Aorta (tissue), 5 donors: ENCODE results near the gene NBEA. TPM values are rescaled to one million over a fixed set of nuclear protein-coding genes. Genes with fewer than 3 reads are reported as not detected.

Experiments
- ATAC-seq: fragments of 200-7000 bp; cut with Tn5 transposase; one replicate; pipeline ENCODE4 v1.9.1; 2022; ENCODE audit warnings: moderate library complexity; ENCODE audit not compliant: low FRiP score
- DNase-seq, 2 donors: peaks; one replicate each; pipeline ENCODE4 v3.0.0-alpha.2; 2020
- H3K27ac ChIP-seq, 2 donors: one replicate each; pipeline ENCODE4 v1.5.1; 2013; ENCODE audit warnings: low read length in 2 of 2, mild to moderate bottlenecking in 2 of 2, moderate library complexity in 2 of 2, control low read depth in 1 of 2, inconsistent platforms in 1 of 2, low read depth in 1 of 2
- H3K27me3 ChIP-seq, 2 donors: one replicate each; pipeline ENCODE4 v1.6.1; 2013; ENCODE audit warnings: control low read depth in 1 of 2, low read length in 1 of 2, mild to moderate bottlenecking in 1 of 2, moderate library complexity in 1 of 2; ENCODE audit not compliant: insufficient read depth in 2 of 2, control insufficient read depth in 1 of 2
- H3K36me3 ChIP-seq, 2 donors: one replicate each; pipeline ENCODE4 v1.6.1; 2013; ENCODE audit warnings: control low read depth in 1 of 2, low read length in 1 of 2, mild to moderate bottlenecking in 1 of 2; ENCODE audit not compliant: insufficient read depth in 2 of 2, control insufficient read depth in 1 of 2
- H3K4me1 ChIP-seq, 2 donors: one replicate each; pipeline ENCODE4 v1.6.1; 2013; ENCODE audit warnings: low read length in 2 of 2, control low read depth in 1 of 2, mild to moderate bottlenecking in 1 of 2, moderate library complexity in 1 of 2; ENCODE audit not compliant: insufficient read depth in 2 of 2, control insufficient read depth in 1 of 2
- H3K4me3 ChIP-seq, 2 donors: one replicate each; pipeline ENCODE4 v1.5.1; 2013; ENCODE audit warnings: low read length in 2 of 2, control low read depth in 1 of 2, mild to moderate bottlenecking in 1 of 2
- H3K9me3 ChIP-seq: one replicate; pipeline ENCODE4 v1.6.1; 2013; ENCODE audit warnings: mild to moderate bottlenecking, low read length; ENCODE audit not compliant: control insufficient read depth
- WGBS, 2 donors: extraction: QIAGEN DNeasy Blood & Tissue Kit; methylation state at CpG; one replicate each; pipeline ENCODE4 v1.1.7; 2013; 5-methylcytosine and 5-hydroxymethylcytosine counted together
- intact Hi-C, 2 donors: fragments of 100-400 bp; cut with DNase I; formaldehyde crosslinking; loops; one replicate each; pipeline versions ENCODE4 v1.14.2 to v1.15.0; 2022
- polyA plus RNA-seq, 2 donors: library from polyadenylated mRNA; stranded (reverse); fragments of 200-250 nt; gene quantifications; one replicate each; pipeline ENCODE4 v1.2.3, GENCODE V29; 2013
- total RNA-seq, 2 donors: library from RNA; stranded (reverse); fragmentation: NEBNext Ultra II Directional; extraction: Animal tissue kit (Norgen Biotek cat#: 25700); gene quantifications; one replicate each; pipeline ENCODE4 v1.2.1, GENCODE V29; 2021
- donor health status: healthy with polysubstance abuse.
- donor health status: Bipolar disorder and iron deficiency.
- donor health status: DM: no; HTN: no; CAD: no.
- donor health status: DM: no; HTN: no; CAD: no.
- donor health status: DM: yes; HTN: yes; CAD: no.

Gene NBEA
- total and polyA plus RNA-seq, 4 donors = 1.9 to 14.7 (median 8.8) TPM

- 42 to 46% methylated on average over 21 of the region's 21 CpGs for WGBS, 2 donors
- no peaks in the 10 kb centered on the region for H3K27me3 ChIP-seq
- H3K4me3 ChIP-seq = no peak overlapping the region
- no peak overlapping the region for H3K27ac ChIP-seq
- ATAC-seq (no peak), DNase-seq (no peak)
- intact Hi-C loops = no loop called here
- H3K4me1 ChIP-seq = no peaks in the 10 kb centered on the region
- H3K36me3 ChIP-seq = no peaks in the 10 kb centered on the region
- H3K9me3 ChIP-seq = no peaks in the 10 kb centered on the region
These were observed 778.9 kb downstream of the NBEA start for GRCh38 chr13:35720690-35721554.
